ENCODE measurements around the gene L2HGDH.

L2HGDH gene

DNA sequence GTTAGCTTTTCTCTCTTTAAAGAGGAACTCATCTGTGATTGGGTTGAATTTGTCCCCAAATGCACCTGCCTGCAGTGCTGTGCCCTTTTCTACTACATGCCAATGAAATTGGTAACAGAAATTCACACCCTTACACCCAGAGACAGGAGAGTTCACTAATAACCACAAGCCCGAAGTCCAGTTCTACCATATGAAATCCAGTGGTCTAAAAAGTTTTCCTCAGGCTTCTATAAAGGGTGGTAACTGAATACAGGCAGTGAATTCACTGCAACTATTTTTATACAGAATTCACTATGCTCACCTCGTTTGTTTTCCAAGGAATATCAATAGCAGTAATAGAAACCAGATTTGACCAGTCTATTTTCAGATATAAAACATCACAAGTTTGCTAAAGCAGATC lies 49.2 kb downstream of the L2HGDH start:
- H3K27ac ChIP-seq, result no peak overlapping the region
- no peak for DNase-seq (ENCODE audit: low spot score)
- TF ChIP-seq, protein P1, sequence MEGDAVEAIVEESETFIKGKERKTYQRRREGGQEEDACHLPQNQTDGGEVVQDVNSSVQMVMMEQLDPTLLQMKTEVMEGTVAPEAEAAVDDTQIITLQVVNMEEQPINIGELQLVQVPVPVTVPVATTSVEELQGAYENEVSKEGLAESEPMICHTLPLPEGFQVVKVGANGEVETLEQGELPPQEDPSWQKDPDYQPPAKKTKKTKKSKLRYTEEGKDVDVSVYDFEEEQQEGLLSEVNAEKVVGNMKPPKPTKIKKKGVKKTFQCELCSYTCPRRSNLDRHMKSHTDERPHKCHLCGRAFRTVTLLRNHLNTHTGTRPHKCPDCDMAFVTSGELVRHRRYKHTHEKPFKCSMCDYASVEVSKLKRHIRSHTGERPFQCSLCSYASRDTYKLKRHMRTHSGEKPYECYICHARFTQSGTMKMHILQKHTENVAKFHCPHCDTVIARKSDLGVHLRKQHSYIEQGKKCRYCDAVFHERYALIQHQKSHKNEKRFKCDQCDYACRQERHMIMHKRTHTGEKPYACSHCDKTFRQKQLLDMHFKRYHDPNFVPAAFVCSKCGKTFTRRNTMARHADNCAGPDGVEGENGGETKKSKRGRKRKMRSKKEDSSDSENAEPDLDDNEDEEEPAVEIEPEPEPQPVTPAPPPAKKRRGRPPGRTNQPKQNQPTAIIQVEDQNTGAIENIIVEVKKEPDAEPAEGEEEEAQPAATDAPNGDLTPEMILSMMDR (IDR thresholded peaks at IDR 0.05), result no peak
- H3K4me3 ChIP-seq, result no peak overlapping the region

DNA sequence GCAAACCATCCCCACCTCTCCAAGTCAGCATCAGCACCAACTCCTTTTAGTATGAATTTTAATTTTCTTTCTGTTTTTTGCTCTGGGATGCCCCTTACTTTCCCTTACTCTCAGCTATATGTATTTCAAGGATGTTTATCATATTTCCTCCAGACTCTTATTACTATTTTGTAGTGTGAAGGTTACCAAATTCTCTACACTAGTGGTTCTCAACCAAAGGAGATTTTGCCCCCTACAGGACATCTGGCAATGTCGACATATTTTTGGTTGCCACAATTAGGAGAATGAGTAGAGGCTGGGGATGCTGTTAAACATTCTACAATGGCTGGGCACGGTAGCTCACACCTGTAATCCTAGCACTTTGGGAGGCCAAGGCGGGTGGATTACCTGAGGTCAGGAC lies 51.5 kb downstream of the L2HGDH start:
- Histone ChIP-seq H3K4me3 (no peak overlapping the region), H3K27ac (no peak overlapping the region)
- DNase-seq (ENCODE audit: low spot score), result no peak
- TF ChIP-seq, protein P1 (IDR thresholded peaks at IDR 0.05), result no peak

DNA sequence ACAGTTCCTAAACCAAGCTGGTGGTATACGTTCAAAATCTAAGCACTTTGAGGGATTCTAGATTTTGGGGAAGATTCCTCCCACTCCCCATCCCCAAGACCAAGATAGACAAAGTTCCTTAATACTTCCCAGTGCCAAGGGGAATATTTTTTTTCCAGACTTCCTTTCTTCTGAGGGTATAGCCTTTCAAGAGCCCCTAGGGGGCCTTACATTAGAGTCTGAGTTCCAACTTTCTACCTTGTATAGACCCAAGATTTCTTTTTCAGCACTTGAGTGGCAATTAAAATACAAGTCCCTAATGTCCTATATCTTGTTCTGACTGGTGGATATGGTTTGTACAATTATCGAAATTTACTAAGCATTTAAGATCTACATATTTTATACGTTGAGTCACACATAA lies 52.0 kb downstream of the L2HGDH start:
- TF ChIP-seq, protein P1 (IDR thresholded peaks at IDR 0.05), result no peak
- DNase-seq (ENCODE audit: low spot score), result no peak
- H3K4me3 ChIP-seq, result no peak overlapping the region
- no peak overlapping the region for H3K27ac ChIP-seq

DNA sequence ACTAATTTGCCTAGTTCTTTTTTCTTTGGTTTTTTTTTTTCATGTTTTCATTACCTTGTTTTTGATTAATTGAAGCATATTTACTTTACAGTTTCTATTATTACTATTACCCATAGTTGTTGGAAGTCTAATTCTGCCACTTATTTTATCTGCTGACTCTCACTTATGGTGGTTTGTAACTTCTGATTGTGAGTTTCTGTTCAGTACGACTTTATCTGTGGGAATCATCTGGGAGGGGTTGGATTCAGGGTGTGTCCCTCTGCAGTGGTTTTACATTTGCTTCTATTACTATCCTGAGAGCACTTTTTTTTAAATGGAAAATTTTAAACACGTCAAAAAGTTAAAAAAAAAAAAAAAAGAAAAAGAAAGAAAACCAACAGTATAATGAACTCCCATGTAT lies 54.3 kb downstream of the L2HGDH start:
- TF ChIP-seq, protein P1 (IDR thresholded peaks at IDR 0.05), result no peak
- Histone ChIP-seq H3K27ac (no peak overlapping the region), H3K4me3 (no peak overlapping the region)
- no peak for DNase-seq (ENCODE audit: low spot score)

DNA sequence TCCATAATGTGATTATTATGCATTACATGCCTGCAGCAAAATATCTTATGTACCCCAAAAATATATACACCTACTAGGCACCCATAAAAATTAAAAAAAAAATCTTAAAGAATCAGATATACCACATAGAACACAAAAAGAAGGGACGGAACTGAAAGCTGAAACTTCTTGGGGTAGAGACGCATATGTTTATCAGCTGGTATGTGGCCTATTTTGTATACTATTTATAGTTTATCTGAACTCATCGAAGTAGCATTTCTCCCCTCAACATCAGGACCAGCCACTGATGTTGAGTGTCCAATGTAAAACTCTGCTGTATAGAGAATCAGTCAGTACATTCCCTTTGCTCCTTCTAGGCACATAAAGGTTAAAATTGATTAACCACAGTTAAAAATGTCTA lies 57.8 kb downstream of the L2HGDH start:
- TF ChIP-seq, protein P1 (IDR thresholded peaks at IDR 0.05), result no peak
- Histone ChIP-seq H3K4me3 (no peak overlapping the region), H3K27ac (no peak overlapping the region)
- DNase-seq (ENCODE audit: low spot score), result no peak

DNA sequence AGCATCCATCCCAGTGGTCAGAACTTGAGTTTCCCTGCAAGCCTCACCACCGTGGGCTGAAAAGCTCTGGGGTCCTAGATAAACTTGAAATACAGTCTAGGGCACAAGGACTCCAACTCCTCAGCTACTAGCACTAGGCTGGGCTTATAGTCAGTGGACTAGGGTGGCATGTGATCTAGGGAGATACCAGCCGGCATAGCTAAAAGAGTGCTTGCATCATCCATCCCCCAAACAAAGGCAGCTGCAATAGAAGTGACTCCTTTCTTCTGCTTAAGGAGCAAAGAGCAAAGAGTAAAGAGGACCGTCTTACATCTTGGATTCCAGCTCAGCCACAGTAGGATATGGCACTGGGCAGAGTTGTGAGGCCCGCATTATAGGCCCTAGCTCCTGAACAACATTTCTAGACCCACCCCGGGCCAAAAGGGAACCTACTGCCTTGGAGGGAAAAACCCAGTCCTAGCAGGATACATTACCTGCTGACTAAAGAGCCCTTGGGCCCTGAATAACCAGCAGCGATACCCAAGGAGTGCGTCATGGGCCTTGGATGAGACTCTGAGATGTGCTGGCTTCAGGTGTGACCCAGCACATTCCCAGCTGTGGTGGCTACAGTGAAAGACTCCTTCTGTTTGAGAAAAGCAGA lies 62.8 kb downstream of the L2HGDH start:
- no peak overlapping the region for H3K27ac ChIP-seq
- TF ChIP-seq, protein P1 (IDR thresholded peaks at IDR 0.05), result no peak
- no peak for DNase-seq (ENCODE audit: low spot score)
- H3K4me3 ChIP-seq, result no peak overlapping the region

DNA sequence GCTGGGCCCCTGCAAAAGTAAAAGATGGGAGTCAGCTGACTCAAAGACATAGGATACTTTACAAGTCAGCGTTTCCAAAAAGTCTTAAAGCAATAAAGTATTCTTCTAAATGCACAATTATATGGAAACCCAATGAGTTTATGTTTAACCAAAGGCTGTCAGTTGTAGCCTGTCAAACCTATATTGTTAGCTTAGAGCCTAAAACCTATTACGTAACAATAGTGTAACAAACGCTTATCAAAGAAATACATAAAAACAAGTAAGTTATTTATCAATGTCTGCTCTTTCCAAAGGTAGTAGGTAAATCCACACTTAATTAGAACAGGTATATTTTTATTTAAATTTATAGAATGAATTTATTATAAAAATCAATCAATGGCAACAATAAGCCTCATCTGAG lies 64.8 kb downstream of the L2HGDH start:
- no peak for DNase-seq (ENCODE audit: low spot score)
- TF ChIP-seq, protein P1 (IDR thresholded peaks at IDR 0.05), result no peak
- Histone ChIP-seq H3K27ac (no peak overlapping the region), H3K4me3 (no peak overlapping the region)

All from coronary artery (tissue), 2 donors.